OCI-LY1 (cell line): ENCODE measurements around the gene TEDC2.

Experiments used
- CTCF ChIP-seq: fragments of 200-600 bp; sonication (generic), shearing (Covaris generic); IDR thresholded peaks from 2 replicates; pipeline ENCODE4 v1.5.1; 2017; ENCODE audit warnings: mild to moderate bottlenecking, antibody characterized with exemption, low read length, moderate library complexity, mixed read lengths
- EZH2 ChIP-seq: fragments of 200-600 bp; sonication (generic), shearing (Covaris generic); IDR thresholded peaks from 2 replicates; pipeline ENCODE4 v1.8.0; 2017; ENCODE audit warnings: borderline replicate concordance, mixed run types, mild to moderate bottlenecking, antibody characterized with exemption, low read length, moderate library complexity, mixed read lengths

- TF ChIP-seq CTCF (no peak), EZH2 (no peak)
Observed at GRCh38 chr16:2508722-2509400, 49.0 kb downstream of the TEDC2 start.
